SK-N-SH treated with all-trans-retinoic acid at 6 μM for 48 hours (cell line): Measurements from ENCODE around the gene FRAT2.

Source experiments
- PATZ1 ChIP-seq: fragments of 250-450 bp; sonication (Bioruptor Pico); IDR thresholded peaks from 2 replicates; pipeline ENCODE4 v1.8.0; 2020; ENCODE audit warnings: mild to moderate bottlenecking, moderate library complexity, borderline replicate concordance
- RARB ChIP-seq: fragments of 250-450 bp; sonication (Bioruptor Pico); IDR thresholded peaks from 2 replicates; pipeline ENCODE4 v1.8.0; 2021; ENCODE audit warnings: mild to moderate bottlenecking, moderate library complexity

- TF ChIP-seq PATZ1 (CRISPR knock-in tag) = no peak
- TF ChIP-seq RARB (CRISPR knock-in tag) = no peak
These were observed 11.0 kb downstream of the FRAT2 start for GRCh38 chr10:97323501-97323900.
